Measurements from ENCODE around the gene ETS2. TPM values are rescaled to one million over a fixed set of nuclear protein-coding genes. Genes with fewer than 3 reads are reported as not detected.
"Not testable (repeated sequence)": the region's sequence is repeated elsewhere in the genome, so short reads cannot be mapped to it uniquely, and the experiment has no call there.

ETS2 gene
- total RNA-seq, 4 donors from 2014 or later: 36.6 to 92.2 (median 56.3) TPM

DNA sequence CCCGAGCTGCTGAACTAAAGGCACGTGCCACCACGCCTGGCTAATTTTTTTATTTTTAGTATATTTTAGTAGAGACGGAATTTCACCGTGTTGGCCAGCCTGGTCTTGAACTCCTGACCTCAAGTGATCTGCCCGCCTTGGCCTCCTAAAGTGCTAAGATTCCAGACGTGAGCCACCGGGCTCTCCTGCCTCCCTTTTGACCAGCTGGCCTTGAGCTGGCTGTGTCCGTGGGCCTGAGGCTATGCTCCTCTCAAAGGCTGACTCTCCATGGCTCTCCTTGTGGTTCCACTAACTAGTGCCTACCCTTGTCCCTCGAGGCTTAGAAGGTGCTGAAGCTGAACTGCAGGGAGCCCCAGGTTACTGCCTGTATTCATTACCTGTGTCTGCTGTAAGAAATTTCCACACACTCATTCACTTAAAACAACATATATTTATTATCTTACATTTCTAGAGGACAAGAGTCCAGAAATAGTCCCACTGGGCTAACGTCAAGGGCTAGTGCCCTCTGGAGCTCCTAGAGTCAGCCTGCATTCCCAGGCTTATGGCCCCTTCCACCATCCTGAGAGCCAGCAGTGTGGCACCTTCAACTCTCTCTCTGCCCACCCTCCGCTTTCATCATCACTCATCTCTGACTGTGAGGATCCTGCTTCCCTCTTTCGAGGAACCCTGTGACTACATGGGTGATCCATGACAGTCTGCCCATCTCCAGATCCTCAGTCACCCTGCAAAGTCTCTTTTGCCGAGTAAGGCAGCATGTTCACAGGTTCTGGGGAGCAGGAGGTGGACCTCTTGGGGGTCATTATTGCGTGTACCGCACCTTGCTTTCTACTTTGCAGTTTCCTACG is 34.9 kb downstream of the ETS2 start:
- no peak overlapping the region for H3K4me3 ChIP-seq (replicated peaks in 1 of 3)
- intact Hi-C loops (cut with DNase I): no loop called here
- H3K4me1 ChIP-seq: no peaks in the 10 kb centered on the region
- no peak overlapping the region for H3K27ac ChIP-seq
- WGBS, 2 donors: 93 to 96% methylated on average over 17 of the region's 17 CpGs
- TF ChIP-seq POLR2A (IDR thresholded peaks at IDR 0.05): no peak
- TF ChIP-seq, protein P1, sequence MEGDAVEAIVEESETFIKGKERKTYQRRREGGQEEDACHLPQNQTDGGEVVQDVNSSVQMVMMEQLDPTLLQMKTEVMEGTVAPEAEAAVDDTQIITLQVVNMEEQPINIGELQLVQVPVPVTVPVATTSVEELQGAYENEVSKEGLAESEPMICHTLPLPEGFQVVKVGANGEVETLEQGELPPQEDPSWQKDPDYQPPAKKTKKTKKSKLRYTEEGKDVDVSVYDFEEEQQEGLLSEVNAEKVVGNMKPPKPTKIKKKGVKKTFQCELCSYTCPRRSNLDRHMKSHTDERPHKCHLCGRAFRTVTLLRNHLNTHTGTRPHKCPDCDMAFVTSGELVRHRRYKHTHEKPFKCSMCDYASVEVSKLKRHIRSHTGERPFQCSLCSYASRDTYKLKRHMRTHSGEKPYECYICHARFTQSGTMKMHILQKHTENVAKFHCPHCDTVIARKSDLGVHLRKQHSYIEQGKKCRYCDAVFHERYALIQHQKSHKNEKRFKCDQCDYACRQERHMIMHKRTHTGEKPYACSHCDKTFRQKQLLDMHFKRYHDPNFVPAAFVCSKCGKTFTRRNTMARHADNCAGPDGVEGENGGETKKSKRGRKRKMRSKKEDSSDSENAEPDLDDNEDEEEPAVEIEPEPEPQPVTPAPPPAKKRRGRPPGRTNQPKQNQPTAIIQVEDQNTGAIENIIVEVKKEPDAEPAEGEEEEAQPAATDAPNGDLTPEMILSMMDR (IDR thresholded peaks at IDR 0.05): no peak
- no peaks in the 10 kb centered on the region for H3K9me3 ChIP-seq
- no peaks in the 10 kb centered on the region for H3K36me3 ChIP-seq
- no peaks in the 10 kb centered on the region for H3K27me3 ChIP-seq
- no peak for DNase-seq

DNA sequence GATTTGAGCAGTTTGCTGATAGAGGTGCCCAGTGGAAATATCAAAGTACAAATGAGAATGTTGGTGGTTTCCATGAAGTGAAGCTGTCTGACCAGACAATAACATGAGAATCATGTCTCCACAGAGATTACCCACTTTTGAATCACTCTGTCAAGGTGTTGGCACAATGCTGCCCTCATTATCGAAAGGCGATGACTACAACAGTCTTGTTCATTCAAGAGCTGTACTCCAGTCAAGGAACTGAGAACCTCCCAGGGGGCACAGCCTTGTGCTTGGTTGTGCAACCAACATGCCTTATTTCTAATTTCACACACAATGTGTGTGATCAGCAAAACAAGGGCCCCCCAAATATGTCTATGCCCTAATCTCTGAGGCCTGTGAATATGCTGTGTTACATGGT is 35.7 kb downstream of the ETS2 start:
- 95 to 96% methylated on average over 2 of the region's 2 CpGs for WGBS, 2 donors
- TF ChIP-seq, protein P1 (IDR thresholded peaks at IDR 0.05): no peak
- no peak for TF ChIP-seq POLR2A (IDR thresholded peaks at IDR 0.05)
- Histone ChIP-seq H3K36me3 (no peaks in the 10 kb centered on the region), H3K27me3 (no peaks in the 10 kb centered on the region), H3K27ac (no peak overlapping the region), H3K4me1 (no peaks in the 10 kb centered on the region), H3K4me3 (replicated peaks in 1 of 3) (no peak overlapping the region), H3K9me3 (no peaks in the 10 kb centered on the region)
- intact Hi-C loops (cut with DNase I): no loop called here
- no peak for DNase-seq

DNA sequence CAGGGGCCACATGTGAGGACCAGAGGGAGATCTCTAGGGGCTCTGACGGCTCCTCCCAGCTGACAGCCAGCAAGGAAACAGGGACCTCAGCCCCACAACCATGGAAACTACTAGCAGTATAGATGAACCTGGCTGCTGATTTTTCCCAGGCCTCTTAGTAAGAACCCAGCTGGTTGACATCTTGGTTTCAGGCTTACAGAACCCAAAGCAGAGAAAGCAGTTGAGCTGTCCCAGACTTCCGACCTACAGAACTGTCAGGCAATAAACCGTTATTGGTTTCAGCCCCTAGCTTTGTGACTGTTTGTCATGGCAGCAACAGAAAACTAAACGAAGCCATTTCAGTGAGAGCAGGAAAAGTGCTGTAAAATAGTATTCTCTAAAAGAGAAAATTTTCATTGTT is 36.4 kb downstream of the ETS2 start:
- intact Hi-C loops (cut with DNase I): no loop called here
- Histone ChIP-seq H3K27me3 (no peaks in the 10 kb centered on the region), H3K4me1 (no peaks in the 10 kb centered on the region), H3K36me3 (no peaks in the 10 kb centered on the region), H3K27ac (no peak overlapping the region), H3K9me3 (no peaks in the 10 kb centered on the region), H3K4me3 (replicated peaks in 1 of 3) (no peak overlapping the region)
- DNase-seq: no peak
- 62 to 73% methylated on average over 4 of the region's 4 CpGs for WGBS, 2 donors
- TF ChIP-seq POLR2A (IDR thresholded peaks at IDR 0.05): no peak
- TF ChIP-seq, protein P1 (IDR thresholded peaks at IDR 0.05): no peak

DNA sequence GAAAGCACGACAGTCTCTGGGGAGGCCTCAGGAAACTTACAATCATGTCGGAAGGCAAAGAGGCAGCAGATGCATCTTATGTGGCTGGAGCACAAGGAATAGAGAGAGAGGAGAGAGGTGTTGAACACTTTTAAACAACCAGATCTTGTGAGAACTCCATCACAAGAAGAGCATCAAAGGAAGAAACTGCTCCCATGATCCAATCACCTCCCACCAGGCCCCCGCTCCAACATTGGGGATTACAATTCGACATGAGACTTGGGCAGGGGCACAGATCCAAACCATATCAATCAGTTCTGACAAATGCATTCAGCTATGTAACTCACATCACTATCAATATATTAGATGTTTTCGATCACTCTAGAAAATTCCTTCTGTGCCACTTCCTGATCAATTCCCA is 37.6 kb downstream of the ETS2 start:
- 92 to 93% methylated on average over 5 of the region's 5 CpGs for WGBS, 2 donors
- intact Hi-C loops (cut with DNase I): no loop called here
- H3K4me1 ChIP-seq: no peaks in the 10 kb centered on the region
- H3K9me3 ChIP-seq: no peaks in the 10 kb centered on the region
- no peaks in the 10 kb centered on the region for H3K36me3 ChIP-seq
- H3K27ac ChIP-seq: no peak overlapping the region
- H3K4me3 ChIP-seq (replicated peaks in 1 of 3): no peak overlapping the region
- no peaks in the 10 kb centered on the region for H3K27me3 ChIP-seq
- no peak for TF ChIP-seq POLR2A (IDR thresholded peaks at IDR 0.05)
- TF ChIP-seq, protein P1 (IDR thresholded peaks at IDR 0.05): no peak
- no peak for DNase-seq

DNA sequence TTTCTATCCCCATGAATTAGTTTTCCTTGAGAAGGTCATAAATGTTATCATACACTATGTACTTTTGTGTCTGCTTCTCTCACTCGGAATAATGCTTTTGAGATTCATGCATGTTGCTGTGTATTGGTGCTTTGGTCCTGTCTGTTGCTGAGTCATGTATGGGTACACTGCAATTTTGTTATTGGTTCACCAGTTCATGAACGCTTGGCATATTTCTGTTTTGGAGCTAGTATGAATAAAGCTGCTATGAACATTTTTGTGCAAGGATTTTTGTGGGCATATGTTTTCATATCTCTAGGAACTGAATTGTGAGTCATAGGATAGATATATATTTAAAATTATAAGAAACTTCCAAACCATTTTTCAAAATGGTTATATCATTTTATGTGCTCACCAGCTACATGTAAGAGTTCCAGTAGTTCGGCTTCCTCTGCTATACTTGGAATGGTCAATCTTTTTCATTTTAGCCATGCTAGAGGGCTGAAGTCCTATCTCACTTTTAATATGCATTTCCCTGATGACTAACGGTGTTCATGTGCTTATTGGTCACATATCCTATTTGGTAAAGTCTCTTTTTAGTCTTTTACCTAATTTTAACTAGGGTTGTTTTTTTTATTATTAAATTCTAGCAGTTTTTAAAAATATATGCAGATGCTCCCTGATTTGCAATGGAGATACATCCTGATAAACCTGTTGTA is 38.2 kb downstream of the ETS2 start:
- intact Hi-C loops (cut with DNase I): no loop called here
- Histone ChIP-seq H3K36me3 (no peaks in the 10 kb centered on the region), H3K9me3 (no peaks in the 10 kb centered on the region), H3K4me3 (replicated peaks in 1 of 3) (no peak overlapping the region), H3K4me1 (no peaks in the 10 kb centered on the region), H3K27me3 (no peaks in the 10 kb centered on the region), H3K27ac (no peak overlapping the region)
- 89 to 95% methylated on average over 4 of the region's 4 CpGs for WGBS, 2 donors
- no peak for TF ChIP-seq POLR2A (IDR thresholded peaks at IDR 0.05)
- TF ChIP-seq, protein P1 (IDR thresholded peaks at IDR 0.05): no peak
- no peak for DNase-seq

DNA sequence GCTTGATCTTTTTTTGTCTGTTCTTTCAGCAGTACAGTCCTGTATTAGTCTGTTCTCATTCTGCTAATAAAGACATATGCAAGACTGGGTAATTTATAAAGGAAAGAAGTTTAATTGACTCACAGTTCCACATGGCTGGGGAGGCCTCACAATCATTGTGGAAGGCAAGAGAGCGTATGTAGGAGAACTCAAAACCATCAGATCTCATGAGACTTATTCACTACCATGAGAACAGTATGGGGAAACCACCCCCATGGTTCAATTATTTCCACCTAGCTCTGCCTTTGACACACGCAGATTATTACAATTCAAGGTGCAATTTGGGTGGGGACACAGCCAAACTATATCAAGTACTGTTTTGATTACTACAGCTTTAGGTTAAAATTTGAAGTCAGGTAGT is 39.6 kb downstream of the ETS2 start:
- H3K27me3 ChIP-seq; H3K4me1 ChIP-seq; intact Hi-C loops (cut with DNase I); H3K9me3 ChIP-seq; H3K4me3 ChIP-seq (replicated peaks in 1 of 3); DNase-seq; H3K27ac ChIP-seq; H3K36me3 ChIP-seq: not testable (repeated sequence)
- 99% methylated on average over 2 of the region's 2 CpGs for WGBS, 2 donors

Measured in thyroid gland (tissue), 4 donors.